Measurements from ENCODE around the gene PSMD9.

GRCh38 chr12:121921066-121921465 lies 32.5 kb downstream of the PSMD9 start:
- TF ChIP-seq CTCF (IDR thresholded peaks at IDR 0.05) (no peak), POLR2A (IDR thresholded peaks at IDR 0.05) (no peak)
